Kidney epithelial cell (primary cell): ENCODE results near the gene REG4. TPM values are rescaled to one million over a fixed set of nuclear protein-coding genes. Genes with fewer than 3 reads are reported as not detected.
A peak's percentile ranks its signal among the peaks of the same experiment; 100 is the strongest.
"Not testable (repeated sequence)": the region's sequence is repeated elsewhere in the genome, so short reads cannot be mapped to it uniquely, and the experiment has no call there.

Source experiments
- DNase-seq: peaks from one replicate; pipeline ENCODE4 v3.0.0-alpha.2; 2010; ENCODE audit warnings: low read depth
- H3K27me3 ChIP-seq: 2 replicates; pipeline ENCODE4 v1.6.0; 2011; ENCODE audit warnings: low read length; ENCODE audit not compliant: control insufficient read depth, insufficient read depth
- H3K36me3 ChIP-seq: 2 replicates; pipeline ENCODE4 v1.5.1; 2011; ENCODE audit warnings: low read length; ENCODE audit not compliant: control insufficient read depth, insufficient read depth
- H3K4me3 ChIP-seq: 2 replicates; pipeline ENCODE4 v1.5.1; 2011; ENCODE audit warnings: low read depth, mild to moderate bottlenecking, control low read depth, low read length
- CTCF ChIP-seq: IDR thresholded peaks from 2 replicates; pipeline ENCODE4 v1.5.1; 2011; ENCODE audit warnings: mild to moderate bottlenecking, moderate library complexity, low read length, control low read depth, inconsistent platforms; ENCODE audit not compliant: insufficient read depth, poor library complexity, severe bottlenecking
- total RNA-seq: library from RNA; depleted of rRNA; stranded (reverse); fragments of >200 nt; gene quantifications from 2 replicates; pipeline ENCODE4 v1.2.3, GENCODE V29; 2015

Gene REG4
- total RNA-seq: not detected in 2 replicates

DNA sequence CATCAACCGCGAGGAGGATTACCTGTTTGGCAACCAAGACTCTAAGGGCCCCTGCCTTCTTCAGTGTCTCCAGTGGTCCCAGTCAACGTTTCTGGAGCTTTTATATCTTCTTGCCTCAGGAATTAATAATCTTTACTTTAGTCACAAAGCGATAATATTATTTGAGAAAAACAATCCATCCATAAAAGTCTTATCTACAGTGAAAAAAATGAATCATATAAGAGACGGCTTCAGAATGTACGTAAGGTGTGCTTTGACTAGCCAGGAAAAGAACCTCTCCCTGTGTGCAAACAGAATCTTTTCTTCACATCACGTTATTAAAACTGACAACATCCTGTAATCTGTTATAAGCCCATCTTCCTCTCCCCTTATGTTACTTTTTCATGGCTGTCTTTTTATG lies at the start of gene REG4:
Gene REG4 (minus strand): TSS at position 74 of the 400 bp plus-strand sequence. CDS start 2,691 bp downstream, outside the sequence.
- no peak for DNase-seq
- TF ChIP-seq CTCF: no peak
- Histone ChIP-seq H3K36me3 (no peaks in the 10 kb centered on the region), H3K27me3 (peaks cover 3% of the 10 kb centered on the region), H3K4me3 (no peak within 1 kb of the TSS)

GRCh38 chr1:119859647-119860046 lies 48.4 kb upstream of the REG4 start:
- no peak for TF ChIP-seq CTCF
- H3K36me3 ChIP-seq: no peaks in the 10 kb centered on the region
- peak; percentile 59 for DNase-seq
- H3K27me3 ChIP-seq: no peaks in the 10 kb centered on the region
- H3K4me3 ChIP-seq: no peak overlapping the region

DNA sequence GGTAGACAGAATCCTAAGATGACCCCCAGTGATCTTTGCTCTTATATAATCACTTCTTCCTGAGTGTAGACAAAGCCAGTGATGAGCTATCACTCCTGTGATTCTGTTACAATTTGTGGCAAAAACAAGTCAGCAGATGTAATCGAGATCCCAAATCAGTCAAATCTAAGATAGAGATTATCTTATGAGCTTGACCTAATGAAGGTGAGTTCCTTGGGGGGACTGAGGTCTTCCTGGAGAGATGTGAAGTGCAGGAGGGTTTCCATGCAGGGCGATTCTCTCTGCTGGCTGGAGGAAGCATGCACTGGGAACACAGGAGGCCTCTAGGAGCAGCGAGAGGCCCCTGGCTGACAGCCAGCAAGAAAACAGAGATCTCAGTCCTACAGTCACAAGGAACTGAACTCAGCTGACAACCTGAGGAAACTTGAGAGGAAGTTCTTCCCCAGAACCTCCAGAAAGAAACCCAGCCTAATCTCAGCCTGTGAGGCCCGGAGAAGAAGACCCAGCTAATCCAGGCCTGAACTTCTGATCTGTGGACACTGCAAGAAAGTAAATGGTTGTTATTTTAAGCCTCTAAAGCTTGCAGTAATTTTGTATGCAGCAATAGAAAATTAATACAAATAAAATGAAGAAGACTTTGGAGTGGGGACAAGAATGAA lies 47.4 kb upstream of the REG4 start:
- not testable (repeated sequence) for H3K4me3 ChIP-seq, H3K27me3 ChIP-seq, DNase-seq, H3K36me3 ChIP-seq

DNA sequence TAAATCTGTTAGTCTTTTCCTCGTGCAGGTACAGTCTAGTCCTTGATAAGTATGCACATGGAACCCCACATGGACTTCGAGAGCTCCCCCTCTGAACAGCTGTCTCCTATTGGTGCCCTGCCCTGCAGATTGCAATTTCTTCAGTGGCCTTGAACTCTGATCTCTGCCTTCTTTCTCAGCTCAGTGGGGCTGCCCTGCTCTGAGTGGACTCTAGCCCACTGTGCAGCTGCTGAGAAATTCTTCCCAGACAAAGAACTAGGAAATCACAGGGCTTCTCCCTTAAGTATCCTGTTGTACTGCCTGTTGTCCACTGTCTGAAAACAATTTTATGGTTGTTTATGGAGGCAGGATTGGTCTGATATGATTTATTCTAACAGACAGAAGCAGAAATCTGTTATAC lies 46.9 kb upstream of the REG4 start:
- Histone ChIP-seq H3K36me3 (no peaks in the 10 kb centered on the region), H3K27me3 (no peaks in the 10 kb centered on the region), H3K4me3 (no peak overlapping the region)
- no peak for TF ChIP-seq CTCF
- no peak for DNase-seq

GRCh38 chr1:119853155-119853554 lies 41.9 kb upstream of the REG4 start:
- no peak for TF ChIP-seq CTCF
- no peak overlapping the region for H3K4me3 ChIP-seq
- DNase-seq: no peak
- H3K27me3 ChIP-seq: no peaks in the 10 kb centered on the region
- H3K36me3 ChIP-seq: no peaks in the 10 kb centered on the region

GRCh38 chr1:119844206-119844605 lies 32.9 kb upstream of the REG4 start:
- not testable (repeated sequence) for DNase-seq, H3K27me3 ChIP-seq, H3K4me3 ChIP-seq, H3K36me3 ChIP-seq
- TF ChIP-seq CTCF: peak; percentile 32
